Measurements from ENCODE around the gene AKAP8.

AKAP8 gene

GRCh38 chr19:15324791-15325519 is 54.6 kb downstream of the AKAP8 start:
- H2AK5ac ChIP-seq (ENCODE audit: low read depth, low read length), result no peak overlapping the region
- no peak overlapping the region for H4K91ac ChIP-seq (ENCODE audit: low read depth, low read length, poor library complexity)
- H3K18ac ChIP-seq (ENCODE audit: low read length), result no peak overlapping the region
- H3K4ac ChIP-seq (ENCODE audit: low read length), result no peak overlapping the region
- peaks cover 0 to 3% of the 10 kb centered on the region in 2 donors for H3K9me3 ChIP-seq (replicated peaks in 1 of 2; ENCODE audit: control insufficient read depth in 2 of 2, insufficient read depth in 1 of 2, low read depth in 1 of 2, low read length in 2 of 2)
- WGBS, 2 donors (ENCODE audit: extremely low coverage in 2 of 2, insufficient read length in 2 of 2, insufficient replicate concordance in 1 of 2), result no CpG with 5 or more reads among the region's 6 CpGs
- no peak overlapping the region for H2AFZ ChIP-seq (ENCODE audit: low read length)
- no peak overlapping the region for H3K9ac ChIP-seq (ENCODE audit: low read depth, low read length, poor library complexity)
- H3K23ac ChIP-seq (ENCODE audit: low read depth, low read length, poor library complexity), result no peak overlapping the region
- H3K4me1 ChIP-seq (ENCODE audit: control insufficient read depth in 2 of 2, insufficient read depth in 1 of 2, low read depth in 1 of 2, low read length in 2 of 2), result peaks cover 6 to 8% of the 10 kb centered on the region in 2 donors
- H3K4me2 ChIP-seq (ENCODE audit: insufficient read depth, low read length, poor library complexity, severe bottlenecking), result no peak overlapping the region
- no peak overlapping the region for H2BK15ac ChIP-seq (ENCODE audit: low read length)
- no peak overlapping the region for H2BK12ac ChIP-seq (ENCODE audit: low read length)
- DNase-seq (ENCODE audit: low spot score), result no peak
- H2BK120ac ChIP-seq (ENCODE audit: low read depth, low read length), result no peak overlapping the region
- no peak overlapping the region for H3K4me3 ChIP-seq (ENCODE audit: low read length in 2 of 2)
- H2BK5ac ChIP-seq (ENCODE audit: low read length), result no peak overlapping the region
- peaks cover 0 to 6% of the 10 kb centered on the region in 2 donors for H3K36me3 ChIP-seq (replicated peaks in 1 of 2; ENCODE audit: control insufficient read depth in 2 of 2, insufficient read depth in 2 of 2, low read length in 2 of 2)
- H3K27ac ChIP-seq (replicated peaks; ENCODE audit: low read length), result no peak overlapping the region
- H3K27me3 ChIP-seq (ENCODE audit: control insufficient read depth in 3 of 3, insufficient read depth in 3 of 3, low read depth in 1 of 3, low read length in 3 of 3), result no peaks in the 10 kb centered on the region
- H3K79me1 ChIP-seq (ENCODE audit: low read depth, low read length), result no peaks in the 10 kb centered on the region
- no peak overlapping the region for H3K14ac ChIP-seq (ENCODE audit: low read length)
- H4K8ac ChIP-seq (ENCODE audit: low read depth, low read length), result no peak overlapping the region

GRCh38 chr19:15323496-15324235 is 55.9 kb downstream of the AKAP8 start:
- no peak for DNase-seq (ENCODE audit: low spot score)
- WGBS, 2 donors (ENCODE audit: extremely low coverage in 2 of 2, insufficient read length in 2 of 2, insufficient replicate concordance in 1 of 2), result no CpG with 5 or more reads among the region's 5 CpGs
- H2BK120ac ChIP-seq (ENCODE audit: low read depth, low read length), result no peak overlapping the region
- H3K9ac ChIP-seq (ENCODE audit: low read depth, low read length, poor library complexity), result no peak overlapping the region
- H3K14ac ChIP-seq (ENCODE audit: low read length), result no peak overlapping the region
- no peaks in the 10 kb centered on the region for H3K27me3 ChIP-seq (ENCODE audit: control insufficient read depth in 3 of 3, insufficient read depth in 3 of 3, low read depth in 1 of 3, low read length in 3 of 3)
- no peaks in the 10 kb centered on the region for H3K79me1 ChIP-seq (ENCODE audit: low read depth, low read length)
- peaks cover 0 to 9% of the 10 kb centered on the region in 2 donors for H3K36me3 ChIP-seq (replicated peaks in 1 of 2; ENCODE audit: control insufficient read depth in 2 of 2, insufficient read depth in 2 of 2, low read length in 2 of 2)
- H2BK12ac ChIP-seq (ENCODE audit: low read length), result no peak overlapping the region
- no peak overlapping the region for H4K8ac ChIP-seq (ENCODE audit: low read depth, low read length)
- no peak overlapping the region for H2AK5ac ChIP-seq (ENCODE audit: low read depth, low read length)
- no peak overlapping the region for H4K91ac ChIP-seq (ENCODE audit: low read depth, low read length, poor library complexity)
- H3K4ac ChIP-seq (ENCODE audit: low read length), result no peak overlapping the region
- no peak overlapping the region for H3K18ac ChIP-seq (ENCODE audit: low read length)
- no peak overlapping the region for H2BK15ac ChIP-seq (ENCODE audit: low read length)
- no peak overlapping the region for H3K4me2 ChIP-seq (ENCODE audit: insufficient read depth, low read length, poor library complexity, severe bottlenecking)
- peaks cover 0 to 2% of the 10 kb centered on the region in 2 donors for H3K9me3 ChIP-seq (replicated peaks in 1 of 2; ENCODE audit: control insufficient read depth in 2 of 2, insufficient read depth in 1 of 2, low read depth in 1 of 2, low read length in 2 of 2)
- H3K4me3 ChIP-seq (ENCODE audit: low read length in 2 of 2), result no peak overlapping the region
- no peak overlapping the region for H2AFZ ChIP-seq (ENCODE audit: low read length)
- peaks cover 6 to 8% of the 10 kb centered on the region in 2 donors for H3K4me1 ChIP-seq (ENCODE audit: control insufficient read depth in 2 of 2, insufficient read depth in 1 of 2, low read depth in 1 of 2, low read length in 2 of 2)
- no peak overlapping the region for H3K27ac ChIP-seq (replicated peaks; ENCODE audit: low read length)
- H3K23ac ChIP-seq (ENCODE audit: low read depth, low read length, poor library complexity), result no peak overlapping the region
- H2BK5ac ChIP-seq (ENCODE audit: low read length), result no peak overlapping the region

- Histone ChIP-seq H2BK15ac (ENCODE audit: low read length) (no peak overlapping the region), H3K9me3 (replicated peaks in 1 of 2; ENCODE audit: control insufficient read depth in 2 of 2, insufficient read depth in 1 of 2, low read depth in 1 of 2, low read length in 2 of 2) (peaks cover 0 to 2% of the 10 kb centered on the region in 2 donors), H2AFZ (ENCODE audit: low read length) (no peak overlapping the region), H4K8ac (ENCODE audit: low read depth, low read length) (no peak overlapping the region), H3K14ac (ENCODE audit: low read length) (no peak overlapping the region), H3K27me3 (ENCODE audit: control insufficient read depth in 3 of 3, insufficient read depth in 3 of 3, low read depth in 1 of 3, low read length in 3 of 3) (no peaks in the 10 kb centered on the region), H3K4ac (ENCODE audit: low read length) (no peak overlapping the region), H3K79me1 (ENCODE audit: low read depth, low read length) (no peaks in the 10 kb centered on the region), H3K18ac (ENCODE audit: low read length) (no peak overlapping the region), H3K36me3 (replicated peaks in 1 of 2; ENCODE audit: control insufficient read depth in 2 of 2, insufficient read depth in 2 of 2, low read length in 2 of 2) (peaks cover 3 to 18% of the 10 kb centered on the region in 2 donors), H2AK5ac (ENCODE audit: low read depth, low read length) (no peak overlapping the region), H3K4me2 (ENCODE audit: insufficient read depth, low read length, poor library complexity, severe bottlenecking) (no peak overlapping the region), H3K4me3 (ENCODE audit: low read length in 2 of 2) (no peak overlapping the region), H2BK120ac (ENCODE audit: low read depth, low read length) (no peak overlapping the region), H3K9ac (ENCODE audit: low read depth, low read length, poor library complexity) (no peak overlapping the region), H2BK5ac (ENCODE audit: low read length) (no peak overlapping the region), H2BK12ac (ENCODE audit: low read length) (no peak overlapping the region), H3K23ac (ENCODE audit: low read depth, low read length, poor library complexity) (no peak overlapping the region), H3K4me1 (ENCODE audit: control insufficient read depth in 2 of 2, insufficient read depth in 1 of 2, low read depth in 1 of 2, low read length in 2 of 2) (peaks cover 4 to 15% of the 10 kb centered on the region in 2 donors), H3K27ac (replicated peaks; ENCODE audit: low read length) (no peak overlapping the region), H4K91ac (ENCODE audit: low read depth, low read length, poor library complexity) (no peak overlapping the region)
- no peak for DNase-seq (ENCODE audit: low spot score)
- no CpG with 5 or more reads among the region's 2 CpGs for WGBS, 2 donors (ENCODE audit: extremely low coverage in 2 of 2, insufficient read length in 2 of 2, insufficient replicate concordance in 1 of 2)
Observed at GRCh38 chr19:15321739-15322138, 57.8 kb downstream of the AKAP8 start.

GRCh38 chr19:15320116-15320515 is 59.5 kb downstream of the AKAP8 start:
- no peak overlapping the region for H3K18ac ChIP-seq (ENCODE audit: low read length)
- no peak overlapping the region for H3K4ac ChIP-seq (ENCODE audit: low read length)
- no peak overlapping the region for H2AK5ac ChIP-seq (ENCODE audit: low read depth, low read length)
- H3K27me3 ChIP-seq (ENCODE audit: control insufficient read depth in 3 of 3, insufficient read depth in 3 of 3, low read depth in 1 of 3, low read length in 3 of 3), result peaks cover 0 to 2% (median 0%) of the 10 kb centered on the region in 3 experiments
- H2BK5ac ChIP-seq (ENCODE audit: low read length), result no peak overlapping the region
- H2BK15ac ChIP-seq (ENCODE audit: low read length), result no peak overlapping the region
- peaks cover 3 to 24% of the 10 kb centered on the region in 2 donors for H3K36me3 ChIP-seq (replicated peaks in 1 of 2; ENCODE audit: control insufficient read depth in 2 of 2, insufficient read depth in 2 of 2, low read length in 2 of 2)
- WGBS, 2 donors (ENCODE audit: extremely low coverage in 2 of 2, insufficient read length in 2 of 2, insufficient replicate concordance in 1 of 2), result no CpG with 5 or more reads among the region's 4 CpGs
- H3K4me3 ChIP-seq (ENCODE audit: low read length in 2 of 2), result no peak overlapping the region
- no peak overlapping the region for H3K14ac ChIP-seq (ENCODE audit: low read length)
- H3K4me1 ChIP-seq (ENCODE audit: control insufficient read depth in 2 of 2, insufficient read depth in 1 of 2, low read depth in 1 of 2, low read length in 2 of 2), result peaks cover 0 to 16% of the 10 kb centered on the region in 2 donors
- no peak for DNase-seq (ENCODE audit: low spot score)
- H3K79me1 ChIP-seq (ENCODE audit: low read depth, low read length), result no peaks in the 10 kb centered on the region
- no peak overlapping the region for H3K23ac ChIP-seq (ENCODE audit: low read depth, low read length, poor library complexity)
- no peak overlapping the region for H3K4me2 ChIP-seq (ENCODE audit: insufficient read depth, low read length, poor library complexity, severe bottlenecking)
- no peak overlapping the region for H2BK120ac ChIP-seq (ENCODE audit: low read depth, low read length)
- peaks cover 0 to 2% of the 10 kb centered on the region in 2 donors for H3K9me3 ChIP-seq (replicated peaks in 1 of 2; ENCODE audit: control insufficient read depth in 2 of 2, insufficient read depth in 1 of 2, low read depth in 1 of 2, low read length in 2 of 2)
- no peak overlapping the region for H2BK12ac ChIP-seq (ENCODE audit: low read length)
- no peak overlapping the region for H4K91ac ChIP-seq (ENCODE audit: low read depth, low read length, poor library complexity)
- no peak overlapping the region for H3K9ac ChIP-seq (ENCODE audit: low read depth, low read length, poor library complexity)
- H2AFZ ChIP-seq (ENCODE audit: low read length), result no peak overlapping the region
- H4K8ac ChIP-seq (ENCODE audit: low read depth, low read length), result no peak overlapping the region
- no peak overlapping the region for H3K27ac ChIP-seq (replicated peaks; ENCODE audit: low read length)

Measured in neuronal stem cell (in vitro differentiated cells).